Rectal smooth muscle tissue (tissue), 1 donor: ENCODE results near the gene HIGD1A.

ENCODE experiments used
- H3K27ac ChIP-seq: one replicate; pipeline ENCODE4 v1.7.0; 2013; ENCODE audit warnings: low read depth, low read length, inconsistent platforms
- H3K27me3 ChIP-seq: one replicate; pipeline ENCODE4 v1.7.0; 2013; ENCODE audit warnings: low read length; ENCODE audit not compliant: control insufficient read depth, insufficient read depth
- H3K36me3 ChIP-seq: one replicate; pipeline ENCODE4 v1.7.0; 2013; ENCODE audit warnings: low read length; ENCODE audit not compliant: control insufficient read depth, insufficient read depth
- H3K4me1 ChIP-seq: one replicate; pipeline ENCODE4 v1.7.0; 2013; ENCODE audit warnings: low read length; ENCODE audit not compliant: control insufficient read depth, insufficient read depth
- H3K4me3 ChIP-seq: one replicate; pipeline ENCODE4 v1.7.0; 2013; ENCODE audit warnings: low read length
- H3K9ac ChIP-seq: one replicate; pipeline ENCODE4 v1.7.0; 2013; ENCODE audit warnings: low read length

The HIGD1A gene

GRCh38 chr3:42780892-42781700 is 23.2 kb downstream of the HIGD1A start:
- no peak overlapping the region for H3K27ac ChIP-seq
- no peaks in the 10 kb centered on the region for H3K4me1 ChIP-seq
- H3K9ac ChIP-seq = no peak overlapping the region

GRCh38 chr3:42780398-42780797 is 23.9 kb downstream of the HIGD1A start:
- no peak overlapping the region for H3K4me3 ChIP-seq
- H3K9ac ChIP-seq = no peak overlapping the region
- H3K4me1 ChIP-seq = no peaks in the 10 kb centered on the region
- H3K27me3 ChIP-seq = no peaks in the 10 kb centered on the region
- H3K36me3 ChIP-seq = no peaks in the 10 kb centered on the region
- H3K27ac ChIP-seq = no peak overlapping the region

More at GRCh38 chr3:42780892-42781700, 23.2 kb downstream of the HIGD1A start:
- H3K4me3 ChIP-seq = no peak overlapping the region
- H3K36me3 ChIP-seq = no peaks in the 10 kb centered on the region
- no peaks in the 10 kb centered on the region for H3K27me3 ChIP-seq

DNA sequence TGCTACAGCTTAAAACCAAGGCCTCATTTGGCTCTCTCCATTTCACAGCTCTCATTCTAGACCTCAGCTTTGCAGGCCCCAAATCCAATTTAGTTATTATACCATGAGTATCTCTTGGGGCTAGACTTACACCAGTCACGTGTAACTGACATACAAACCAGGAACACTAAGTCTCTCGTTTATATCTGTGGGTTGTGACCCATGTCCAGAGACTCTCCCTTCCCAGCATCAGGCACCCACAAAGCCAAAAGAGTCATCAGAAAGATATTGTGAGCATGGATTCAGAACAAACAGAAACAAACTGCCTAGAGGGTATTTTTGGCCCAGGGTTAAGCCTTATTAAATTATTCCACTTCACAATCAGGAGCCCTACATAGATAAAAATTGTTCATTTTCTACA is 25.6 kb downstream of the HIGD1A start:
- H3K4me3 ChIP-seq = no peak overlapping the region
- no peaks in the 10 kb centered on the region for H3K27me3 ChIP-seq
- H3K9ac ChIP-seq = no peak overlapping the region
- no peaks in the 10 kb centered on the region for H3K36me3 ChIP-seq
- H3K27ac ChIP-seq = no peak overlapping the region
- no peaks in the 10 kb centered on the region for H3K4me1 ChIP-seq

DNA sequence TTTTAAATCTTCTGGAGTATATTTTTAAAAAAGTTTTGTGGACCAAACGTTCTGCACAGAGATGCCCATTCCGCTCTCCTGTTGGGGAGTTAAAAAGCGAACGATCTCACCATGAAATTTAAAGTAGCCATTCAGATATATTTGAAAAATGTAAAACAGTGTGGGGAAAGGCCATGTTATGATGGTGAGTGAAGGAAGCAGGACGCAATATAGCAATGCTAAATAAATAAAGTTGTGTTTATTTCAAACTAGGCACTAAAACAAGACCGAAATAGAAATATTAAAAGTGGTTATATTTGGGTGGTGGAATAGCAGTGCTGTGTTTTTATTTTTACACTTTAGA is 30.9 kb downstream of the HIGD1A start:
- H3K4me1 ChIP-seq = peaks cover 4% of the 10 kb centered on the region
- H3K36me3 ChIP-seq = no peaks in the 10 kb centered on the region
- peak overlapping the region; percentile 53 for H3K4me3 ChIP-seq
- H3K27ac ChIP-seq = peak overlapping the region; percentile 71
- H3K27me3 ChIP-seq = no peaks in the 10 kb centered on the region
- no peak overlapping the region for H3K9ac ChIP-seq

DNA sequence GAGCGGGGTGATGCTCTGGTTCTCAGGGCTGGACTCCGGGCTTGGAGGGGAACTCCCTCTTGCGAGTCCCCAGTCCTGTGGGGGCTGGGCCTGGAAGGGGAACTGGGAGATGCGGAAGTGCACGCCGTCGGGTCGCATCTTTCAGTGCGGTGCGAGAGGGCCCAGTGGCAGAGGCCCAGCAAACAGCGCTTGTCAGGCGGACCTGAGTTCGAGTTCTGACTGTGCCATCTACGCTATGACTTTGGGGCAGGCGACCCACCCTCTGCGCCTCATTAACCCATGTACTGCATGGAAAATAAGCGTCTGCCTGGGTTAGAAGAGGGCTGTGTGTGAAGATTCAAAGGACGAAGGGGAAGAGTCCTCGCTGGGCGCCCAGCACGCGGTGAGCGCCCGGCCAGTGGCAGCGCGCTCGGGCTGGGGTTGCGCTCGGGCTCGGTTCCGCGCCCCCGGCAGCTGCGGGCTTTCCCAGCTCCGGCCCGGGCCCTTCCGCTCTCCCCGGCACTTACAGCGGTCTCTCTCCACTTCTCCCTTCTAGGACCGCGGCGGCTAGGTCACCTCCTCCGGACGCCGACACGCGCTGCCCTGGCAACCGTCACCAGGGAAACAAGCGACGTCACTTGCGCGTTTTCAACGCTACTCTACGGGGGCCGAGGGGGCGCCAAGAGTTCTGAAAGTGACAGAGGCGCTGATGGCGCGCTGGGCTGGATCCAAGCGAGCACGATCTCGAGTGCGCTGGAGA is 31.5 kb downstream of the HIGD1A start, which contains the start of gene CCDC13:
Gene CCDC13, minus strand, starts transcription at position 584 of the 739 bp plus-strand sequence. CDS start 14,908 bp downstream, outside the sequence.
- H3K27ac ChIP-seq = peak within 1 kb of the TSS; percentile 71
- H3K9ac ChIP-seq = no peak within 1 kb of the TSS
- H3K27me3 ChIP-seq = no peaks in the 10 kb centered on the region
- H3K4me3 ChIP-seq = peak within 1 kb of the TSS; percentile 53
- H3K36me3 ChIP-seq = no peaks in the 10 kb centered on the region
- peaks cover 4% of the 10 kb centered on the region for H3K4me1 ChIP-seq

- peaks cover 4% of the 10 kb centered on the region for H3K4me1 ChIP-seq
- H3K27me3 ChIP-seq = no peaks in the 10 kb centered on the region
- H3K27ac ChIP-seq = no peak overlapping the region
- no peak overlapping the region for H3K9ac ChIP-seq
- H3K4me3 ChIP-seq = no peak overlapping the region
- no peaks in the 10 kb centered on the region for H3K36me3 ChIP-seq
Measured at GRCh38 chr3:42771271-42771670, 33.0 kb downstream of the HIGD1A start.

GRCh38 chr3:42769477-42770131 is 34.7 kb downstream of the HIGD1A start:
- Histone ChIP-seq H3K36me3 (no peaks in the 10 kb centered on the region), H3K27ac (no peak overlapping the region), H3K4me1 (peaks cover 4% of the 10 kb centered on the region), H3K9ac (no peak overlapping the region), H3K4me3 (no peak overlapping the region), H3K27me3 (no peaks in the 10 kb centered on the region)

GRCh38 chr3:42764561-42765295 is 39.6 kb downstream of the HIGD1A start:
- Histone ChIP-seq H3K27ac (no peak overlapping the region), H3K27me3 (no peaks in the 10 kb centered on the region), H3K4me1 (peaks cover 2% of the 10 kb centered on the region), H3K9ac (no peak overlapping the region), H3K36me3 (no peaks in the 10 kb centered on the region), H3K4me3 (no peak overlapping the region)

- peaks cover 2% of the 10 kb centered on the region for H3K4me1 ChIP-seq
- H3K27ac ChIP-seq = no peak overlapping the region
- no peak overlapping the region for H3K4me3 ChIP-seq
- no peaks in the 10 kb centered on the region for H3K27me3 ChIP-seq
- no peaks in the 10 kb centered on the region for H3K36me3 ChIP-seq
- no peak overlapping the region for H3K9ac ChIP-seq
Measured at GRCh38 chr3:42764115-42764514, 40.2 kb downstream of the HIGD1A start.

- Histone ChIP-seq H3K4me1 (peaks cover 2% of the 10 kb centered on the region), H3K9ac (no peak overlapping the region), H3K27me3 (no peaks in the 10 kb centered on the region), H3K4me3 (no peak overlapping the region), H3K36me3 (no peaks in the 10 kb centered on the region), H3K27ac (no peak overlapping the region)
Measured at GRCh38 chr3:42763021-42763420, 41.3 kb downstream of the HIGD1A start.

DNA sequence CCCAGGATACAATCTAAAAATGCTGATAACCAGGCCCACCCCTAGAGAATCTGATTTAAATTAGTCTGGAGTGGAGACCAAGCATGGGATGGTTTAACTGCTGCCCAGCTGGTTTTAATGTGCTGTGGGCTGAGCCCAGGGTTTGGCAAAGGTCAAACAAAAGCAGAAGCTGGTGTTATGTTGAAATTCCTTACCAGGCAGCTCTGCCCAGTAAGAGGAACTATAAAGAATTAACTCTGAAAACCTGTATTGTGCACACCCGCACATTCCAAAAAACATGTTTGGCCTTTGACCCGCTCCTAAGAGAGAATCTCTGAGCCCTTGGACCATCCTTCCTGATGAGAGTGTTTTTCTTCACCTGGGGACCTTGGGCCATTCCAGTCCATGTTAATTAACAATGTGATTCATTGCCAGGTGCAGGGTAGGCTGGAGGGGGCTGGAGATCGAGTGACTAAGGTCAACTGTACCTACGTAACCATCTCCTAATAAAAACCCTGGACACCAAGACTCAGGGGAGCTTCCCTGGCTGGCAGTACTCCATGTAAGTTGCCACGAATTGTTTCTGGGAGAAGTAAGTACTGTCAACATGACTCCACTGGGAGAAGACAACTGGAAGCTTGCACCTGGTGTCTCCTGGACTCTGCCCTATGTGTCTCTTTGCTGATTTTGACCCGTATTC is 42.1 kb downstream of the HIGD1A start:
- Histone ChIP-seq H3K4me1 (peaks cover 2% of the 10 kb centered on the region), H3K36me3 (no peaks in the 10 kb centered on the region), H3K9ac (no peak overlapping the region), H3K27ac (no peak overlapping the region), H3K4me3 (no peak overlapping the region), H3K27me3 (no peaks in the 10 kb centered on the region)
